Tibial artery (tissue), 4 donors: Measurements from ENCODE around the gene PTPN14.
"Not testable (repeated sequence)": the region's sequence is repeated elsewhere in the genome, so short reads cannot be mapped to it uniquely, and the experiment has no call there.

ENCODE experiments used
- DNase-seq, 2 donors: peaks; one replicate each; pipeline ENCODE4 v3.0.0-alpha.2; 2019
- H3K27ac ChIP-seq, 2 donors: fragments of 200-600 bp; sonication (generic) in 1 of 2; 1 replicate in 1 of 2; 2 replicates in 1 of 2; pipeline ENCODE4 v1.5.1; 2018 to 2019; ENCODE audit warnings: mild to moderate bottlenecking in 1 of 2
- H3K27me3 ChIP-seq, 2 donors: fragments of 200-600 bp; sonication (generic) in 1 of 2; one replicate each; pipeline versions ENCODE4 v1.5.1 to v1.6.0; 2016 to 2019
- H3K36me3 ChIP-seq, 3 donors: fragments of 200-600 bp; sonication (generic) in 2 of 3; one replicate each; pipeline ENCODE4 v1.5.1; 2016 to 2019; ENCODE audit warnings: mild to moderate bottlenecking in 2 of 3
- H3K4me1 ChIP-seq, 4 donors: fragments of 200-600 bp; sonication (generic) in 2 of 4; 1 replicate in 3 of 4; 2 replicates in 1 of 4; pipeline ENCODE4 v1.5.1; 2016 to 2019
- H3K4me3 ChIP-seq, 2 donors: fragments of 200-600 bp; sonication (generic) in 1 of 2; 1 replicate in 1 of 2; 2 replicates in 1 of 2; pipeline ENCODE4 v1.5.1; 2018 to 2019; ENCODE audit warnings: mild to moderate bottlenecking in 2 of 2
- H3K9me3 ChIP-seq, 3 donors: fragments of 200-600 bp; sonication (generic) in 1 of 3; one replicate each; pipeline ENCODE4 v1.5.1; 2016 to 2019
- CTCF ChIP-seq, 2 experiments: fragments of 200-600 bp in 1 of 2; fragments of 450-650 bp in 1 of 2; IDR thresholded peaks; one replicate each; pipeline ENCODE4 v1.5.1; 2017 to 2019; ENCODE audit warnings: antibody characterized with exemption in 2 of 2, mild to moderate bottlenecking in 1 of 2, moderate library complexity in 1 of 2
- intact Hi-C: fragments of 100-400 bp; cut with DNase I; formaldehyde crosslinking; loops from one replicate; pipeline ENCODE4 v1.15.0; 2023; ENCODE audit warnings: low total_unique reads

Gene PTPN14

GRCh38 chr1:214402613-214403083, 148.8 kb downstream of the PTPN14 start:
- intact Hi-C loops: no loop called here
- H3K4me3 ChIP-seq: no peak overlapping the region
- no peak for TF ChIP-seq CTCF (IDR thresholded peaks at IDR 0.05)
- H3K4me1 ChIP-seq: no peaks in the 10 kb centered on the region
- no peaks in the 10 kb centered on the region for H3K27me3 ChIP-seq
- H3K9me3 ChIP-seq: no peaks in the 10 kb centered on the region
- DNase-seq: no peak
- peaks cover 0 to 34% (median 6%) of the 10 kb centered on the region in 3 donors for H3K36me3 ChIP-seq
- no peak overlapping the region for H3K27ac ChIP-seq

DNA sequence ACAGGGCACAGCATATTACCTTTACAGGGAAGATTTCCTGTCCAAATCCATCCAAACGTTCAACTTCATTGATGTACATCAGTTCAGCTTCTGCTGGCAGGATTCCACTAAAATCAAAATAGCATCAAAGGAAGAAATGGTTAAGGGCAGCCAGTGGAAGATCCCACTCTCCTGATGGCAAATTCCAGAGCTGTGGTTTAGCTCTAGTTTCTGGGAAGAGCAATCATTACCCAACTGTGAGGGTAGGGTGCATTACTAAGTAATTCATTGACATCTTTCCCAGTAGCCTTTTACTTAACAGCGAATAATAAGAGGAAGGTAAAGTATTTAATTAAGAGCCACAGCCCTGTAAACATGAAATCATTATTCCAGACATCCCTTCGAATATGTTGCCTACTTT, 149.7 kb downstream of the PTPN14 start:
- intact Hi-C loops: no loop called here

GRCh38 chr1:214400131-214400530, 151.3 kb downstream of the PTPN14 start:
- Histone ChIP-seq H3K9me3 (no peaks in the 10 kb centered on the region), H3K27me3 (no peaks in the 10 kb centered on the region), H3K27ac (no peak overlapping the region), H3K4me3 (no peak overlapping the region), H3K36me3 (peaks cover 0 to 47% (median 6%) of the 10 kb centered on the region in 3 donors), H3K4me1 (no peaks in the 10 kb centered on the region)
- no peak for DNase-seq
- intact Hi-C loops: no loop called here
- no peak for TF ChIP-seq CTCF (IDR thresholded peaks at IDR 0.05)

More for the DNA sequence above, 149.7 kb downstream of the PTPN14 start:
- Histone ChIP-seq H3K9me3 (no peaks in the 10 kb centered on the region), H3K4me1 (no peaks in the 10 kb centered on the region), H3K27ac (no peak overlapping the region), H3K4me3 (no peak overlapping the region), H3K27me3 (no peaks in the 10 kb centered on the region), H3K36me3 (peaks cover 0 to 36% (median 6%) of the 10 kb centered on the region in 3 donors)
- no peak for TF ChIP-seq CTCF (IDR thresholded peaks at IDR 0.05)
- DNase-seq: no peak

DNA sequence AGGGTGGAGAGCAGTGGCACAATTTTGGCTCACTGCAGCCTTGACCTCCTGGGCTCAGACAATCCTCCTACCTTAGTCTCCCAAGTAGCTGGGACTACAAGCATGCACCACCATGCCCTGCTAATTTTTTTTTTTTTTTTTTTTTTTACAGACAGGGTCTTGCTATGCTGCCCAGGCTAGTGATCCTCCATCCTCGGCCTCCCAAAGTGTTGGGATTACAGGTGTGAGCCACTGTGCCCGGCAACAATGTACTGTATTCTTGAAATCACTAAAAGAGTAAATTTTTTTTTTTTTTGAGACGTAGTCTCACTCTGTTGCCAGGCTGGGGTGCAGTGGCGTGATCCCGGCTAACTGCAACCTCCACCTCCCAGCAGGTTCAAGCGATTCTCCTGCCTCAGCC, 152.9 kb downstream of the PTPN14 start:
- Histone ChIP-seq H3K36me3 (peaks cover 6 to 59% (median 11%) of the 10 kb centered on the region in 3 donors), H3K9me3 (no peaks in the 10 kb centered on the region), H3K4me1 (no peaks in the 10 kb centered on the region), H3K4me3 (no peak overlapping the region), H3K27me3 (no peaks in the 10 kb centered on the region), H3K27ac (no peak overlapping the region)
- intact Hi-C loops: loop anchor here (10.0 kb wide), 1 partner anchor 156 kb away; the partner anchor contains the start of gene PTPN14
- no peak for DNase-seq
- no peak for TF ChIP-seq CTCF (IDR thresholded peaks at IDR 0.05)

- TF ChIP-seq CTCF (IDR thresholded peaks at IDR 0.05): no peak
- Histone ChIP-seq H3K4me1 (no peaks in the 10 kb centered on the region), H3K27ac (no peak overlapping the region), H3K4me3 (no peak overlapping the region), H3K27me3 (no peaks in the 10 kb centered on the region), H3K36me3 (peaks cover 6 to 69% (median 21%) of the 10 kb centered on the region in 3 donors), H3K9me3 (no peaks in the 10 kb centered on the region)
- DNase-seq: no peak
- intact Hi-C loops: loop anchor here (10.0 kb wide), 1 partner anchor 157 kb away; the partner anchor contains the start of gene PTPN14
Observed at GRCh38 chr1:214397497-214397896, 153.9 kb downstream of the PTPN14 start.

GRCh38 chr1:214396330-214396729, 155.1 kb downstream of the PTPN14 start:
- H3K9me3 ChIP-seq: no peaks in the 10 kb centered on the region
- no peaks in the 10 kb centered on the region for H3K27me3 ChIP-seq
- no peak overlapping the region for H3K4me3 ChIP-seq
- no peaks in the 10 kb centered on the region for H3K4me1 ChIP-seq
- no peak overlapping the region for H3K27ac ChIP-seq
- TF ChIP-seq CTCF (IDR thresholded peaks at IDR 0.05): no peak
- intact Hi-C loops: loop anchor here (10.0 kb wide), 1 partner anchor 158 kb away; the partner anchor contains the start of gene PTPN14
- H3K36me3 ChIP-seq: peaks cover 6 to 70% (median 22%) of the 10 kb centered on the region in 3 donors
- DNase-seq: no peak

DNA sequence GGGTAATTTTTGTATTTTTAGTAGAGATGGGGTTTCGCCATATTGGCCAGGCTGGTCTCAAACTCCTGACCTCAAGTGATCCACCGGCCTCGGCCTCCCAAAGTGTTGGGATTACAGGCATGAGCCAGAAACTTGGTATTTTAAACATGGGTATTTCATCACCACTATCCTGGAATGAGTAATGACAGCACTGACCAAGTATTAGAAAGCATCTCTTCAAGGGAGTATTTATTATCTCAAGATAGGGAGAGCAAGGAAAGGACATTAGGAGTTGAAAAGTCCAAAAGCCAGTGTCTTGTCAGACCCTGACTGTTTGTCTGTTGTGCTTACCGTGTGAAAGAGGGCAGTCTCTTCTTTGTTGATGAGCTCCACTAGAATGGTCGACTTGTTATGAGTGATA, 156.8 kb downstream of the PTPN14 start:
- intact Hi-C loops: loop anchor here (10.0 kb wide), 1 partner anchor 160 kb away; the partner anchor contains the start of gene PTPN14
- H3K4me1 ChIP-seq, DNase-seq, H3K27ac ChIP-seq, H3K4me3 ChIP-seq, H3K27me3 ChIP-seq, H3K9me3 ChIP-seq: not testable (repeated sequence)
- H3K36me3 ChIP-seq: peaks cover 0 to 56% (median 22%) of the 10 kb centered on the region in 3 donors
